Stimulated activated CD4-positive, alpha-beta T cell treated with anti-CD3 and anti-CD28 coated beads, Interleukin-4, amount 100 ng/mL, for 1 hour (primary cell): ENCODE measurements around the gene KRTAP16-1.
"Not testable (repeated sequence)": the region's sequence is repeated elsewhere in the genome, so short reads cannot be mapped to it uniquely, and the experiment has no call there.

Experiments
- DNase-seq: peaks from one replicate; pipeline ENCODE4 v3.0.0-alpha.2; 2020

The KRTAP16-1 gene

GRCh38 chr17:41308918-41309359 lies at the start of gene KRTAP16-1:
Gene KRTAP16-1 (minus strand): TSS chr17:41309309. CDS start chr17:41309253, 56 bp downstream.
- peak; percentile 31 for DNase-seq

GRCh38 chr17:41354536-41354935 lies 45.4 kb upstream of the KRTAP16-1 start:
- no peak for DNase-seq

- DNase-seq = no peak
Measured at GRCh38 chr17:41352597-41353366, 43.7 kb upstream of the KRTAP16-1 start.

GRCh38 chr17:41351177-41351576 lies 42.1 kb upstream of the KRTAP16-1 start:
- DNase-seq = no peak

GRCh38 chr17:41350381-41350878 lies 41.3 kb upstream of the KRTAP16-1 start, which contains the start of gene KRT33A:
Gene KRT33A (minus strand): TSS chr17:41350828. CDS start chr17:41350767, 61 bp downstream.
- not testable (repeated sequence) for DNase-seq

- no peak for DNase-seq
Measured at GRCh38 chr17:41347869-41348760, 39.0 kb upstream of the KRTAP16-1 start.

GRCh38 chr17:41346421-41346820 lies 37.3 kb upstream of the KRTAP16-1 start:
- DNase-seq = not testable (repeated sequence)

GRCh38 chr17:41345992-41346391 lies 36.9 kb upstream of the KRTAP16-1 start:
- DNase-seq = no peak

GRCh38 chr17:41343029-41343428 lies 33.9 kb upstream of the KRTAP16-1 start:
- DNase-seq = no peak

GRCh38 chr17:41340934-41341861 lies 32.1 kb upstream of the KRTAP16-1 start:
- peak; percentile 33 for DNase-seq

GRCh38 chr17:41340494-41340893 lies 31.4 kb upstream of the KRTAP16-1 start:
- DNase-seq = no peak

GRCh38 chr17:41339571-41340172 lies 30.6 kb upstream of the KRTAP16-1 start:
- no peak for DNase-seq

- DNase-seq = no peak
Measured at GRCh38 chr17:41338961-41339485, 29.9 kb upstream of the KRTAP16-1 start.

- DNase-seq = no peak
Measured at GRCh38 chr17:41335747-41336146, 26.6 kb upstream of the KRTAP16-1 start.

- no peak for DNase-seq
Measured at GRCh38 chr17:41334385-41335305, 25.5 kb upstream of the KRTAP16-1 start.

GRCh38 chr17:41333836-41334235 lies 24.7 kb upstream of the KRTAP16-1 start:
- DNase-seq = no peak

GRCh38 chr17:41333098-41333497 lies 24.0 kb upstream of the KRTAP16-1 start:
- DNase-seq = no peak

GRCh38 chr17:41332239-41332638 lies 23.1 kb upstream of the KRTAP16-1 start:
- DNase-seq = no peak

- no peak for DNase-seq
Measured at GRCh38 chr17:41331606-41332005, 22.5 kb upstream of the KRTAP16-1 start.

GRCh38 chr17:41329279-41329948 lies 20.3 kb upstream of the KRTAP16-1 start:
- DNase-seq = no peak
